ENCODE data around the gene ADORA2A.

DNA sequence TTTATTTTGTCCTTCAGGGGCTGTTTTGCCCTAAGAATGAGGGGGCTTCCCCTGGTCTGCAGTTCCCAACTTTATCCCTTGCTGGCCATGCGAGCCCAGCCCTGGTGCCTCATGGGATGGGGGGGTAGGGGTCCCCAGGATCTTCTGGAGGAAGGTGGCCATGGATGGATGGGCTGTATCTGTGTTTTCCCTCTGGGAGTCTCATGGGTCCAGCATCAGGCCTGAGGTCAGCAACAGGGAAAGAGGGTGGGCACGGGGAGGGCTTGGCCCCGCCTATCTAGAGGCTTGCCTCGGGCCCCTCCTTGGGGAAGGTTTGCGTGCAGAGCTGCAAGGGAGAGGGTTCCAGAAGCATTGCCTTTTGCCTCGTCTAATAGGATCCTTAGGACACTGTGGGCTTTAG, 10.8 kb upstream of the ADORA2A start:
- TF ChIP-seq, protein P1, sequence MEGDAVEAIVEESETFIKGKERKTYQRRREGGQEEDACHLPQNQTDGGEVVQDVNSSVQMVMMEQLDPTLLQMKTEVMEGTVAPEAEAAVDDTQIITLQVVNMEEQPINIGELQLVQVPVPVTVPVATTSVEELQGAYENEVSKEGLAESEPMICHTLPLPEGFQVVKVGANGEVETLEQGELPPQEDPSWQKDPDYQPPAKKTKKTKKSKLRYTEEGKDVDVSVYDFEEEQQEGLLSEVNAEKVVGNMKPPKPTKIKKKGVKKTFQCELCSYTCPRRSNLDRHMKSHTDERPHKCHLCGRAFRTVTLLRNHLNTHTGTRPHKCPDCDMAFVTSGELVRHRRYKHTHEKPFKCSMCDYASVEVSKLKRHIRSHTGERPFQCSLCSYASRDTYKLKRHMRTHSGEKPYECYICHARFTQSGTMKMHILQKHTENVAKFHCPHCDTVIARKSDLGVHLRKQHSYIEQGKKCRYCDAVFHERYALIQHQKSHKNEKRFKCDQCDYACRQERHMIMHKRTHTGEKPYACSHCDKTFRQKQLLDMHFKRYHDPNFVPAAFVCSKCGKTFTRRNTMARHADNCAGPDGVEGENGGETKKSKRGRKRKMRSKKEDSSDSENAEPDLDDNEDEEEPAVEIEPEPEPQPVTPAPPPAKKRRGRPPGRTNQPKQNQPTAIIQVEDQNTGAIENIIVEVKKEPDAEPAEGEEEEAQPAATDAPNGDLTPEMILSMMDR (IDR thresholded peaks at IDR 0.05), result no peak
- no peak for TF ChIP-seq POLR2A (IDR thresholded peaks at IDR 0.05)
